ENCODE data around the gene C4A. TPM values are rescaled to one million over a fixed set of nuclear protein-coding genes. Genes with fewer than 3 reads are reported as not detected.
"Not testable (repeated sequence)": the region's sequence is repeated elsewhere in the genome, so short reads cannot be mapped to it uniquely, and the experiment has no call there.

C4A gene
- total and polyA plus RNA-seq, 10 of the 15 experiments (the other 5 are each of a cell fraction or from before 2014, with no cell fraction given): 0.13 to 5.4 (median 0.88) TPM; not detected in 1

DNA sequence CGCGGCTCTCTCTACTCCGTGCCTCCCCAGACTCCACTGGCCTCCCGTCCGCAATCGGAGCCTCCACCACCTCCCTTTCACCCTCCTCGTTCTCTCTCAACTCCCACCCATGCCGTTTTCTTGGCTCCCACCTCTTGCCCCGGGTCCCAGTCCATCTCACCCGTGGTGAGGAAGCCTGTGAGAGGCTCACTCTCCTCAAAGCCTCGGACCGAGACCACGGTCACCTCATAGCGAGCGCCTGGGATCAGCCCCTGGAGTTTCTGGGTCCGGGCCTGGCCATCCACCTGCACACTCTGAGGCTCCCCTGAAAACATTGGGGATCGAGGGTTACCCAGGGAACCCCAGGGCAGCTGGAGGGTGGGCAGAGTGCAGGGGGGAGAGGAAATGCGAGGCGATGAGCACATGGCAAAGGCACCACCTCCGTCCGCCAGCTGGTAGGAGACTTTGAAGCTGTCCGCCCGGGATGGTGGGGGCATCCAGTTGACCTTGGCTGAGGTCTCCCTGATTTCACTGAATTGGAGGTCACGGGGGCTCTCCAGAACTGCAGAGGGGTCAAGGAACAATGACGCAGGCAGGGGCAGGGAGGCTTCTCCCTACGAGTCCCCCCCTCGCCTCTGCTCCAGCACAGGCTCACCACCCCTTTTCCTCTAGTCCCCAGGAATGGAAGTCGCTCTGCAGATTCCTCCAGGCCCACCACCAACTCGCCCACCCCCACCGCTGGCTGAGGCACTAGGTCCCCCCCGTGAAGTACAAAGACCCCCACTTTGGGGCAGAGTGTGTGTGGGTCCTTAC, 61.9 kb downstream of the C4A start:
- SMC1A ChIA-PET (ENCODE audit: uncharacterized antibody, unreplicated experiment); DNase-seq (ENCODE audit: low read depth, low spot score); RAD21 ChIA-PET (ENCODE audit: unreplicated experiment); H3K27me3 ChIP-seq (replicated peaks in 1 of 2; ENCODE audit: control insufficient read depth in 2 of 2, insufficient read depth in 2 of 2, low read length in 1 of 2); H3K9me3 ChIP-seq (replicated peaks; ENCODE audit: control insufficient read depth, insufficient read depth, low read length); ATAC-seq; H4K20me1 ChIP-seq (ENCODE audit: control insufficient read depth, insufficient read depth); in situ Hi-C loops (cut with MboI); H3K4me1 ChIP-seq (ENCODE audit: control insufficient read depth, insufficient read depth, low read length); POLR2A ChIA-PET; H3K9ac ChIP-seq (ENCODE audit: control insufficient read depth, insufficient read depth, low read length); H3K27ac ChIP-seq (ENCODE audit: control insufficient read depth, insufficient read depth); H3K4me2 ChIP-seq (ENCODE audit: control insufficient read depth, insufficient read depth); H3K79me2 ChIP-seq (ENCODE audit: control insufficient read depth, insufficient read depth, low read length); FAIRE-seq; CTCF ChIA-PET; H2AFZ ChIP-seq (ENCODE audit: control insufficient read depth, low read depth, low read length); H3K36me3 ChIP-seq (ENCODE audit: control insufficient read depth in 2 of 2, insufficient read depth in 2 of 2, low read length in 1 of 2); BruUV-seq (replicated peaks); H3K4me3 ChIP-seq: not testable (repeated sequence)
- intact Hi-C loops (cut with micrococcal nuclease; ENCODE audit: unreplicated experiment): loop anchor here (10.0 kb wide), 1 partner anchor 111 kb away; the partner anchor contains the start of genes PPT2 and PRRT1
- WGBS (ENCODE audit: insufficient coverage, insufficient replicate concordance, low lambda C conversion rate, missing lambda C conversion rate): 34% methylated on average over 18 of the region's 31 CpGs

DNA sequence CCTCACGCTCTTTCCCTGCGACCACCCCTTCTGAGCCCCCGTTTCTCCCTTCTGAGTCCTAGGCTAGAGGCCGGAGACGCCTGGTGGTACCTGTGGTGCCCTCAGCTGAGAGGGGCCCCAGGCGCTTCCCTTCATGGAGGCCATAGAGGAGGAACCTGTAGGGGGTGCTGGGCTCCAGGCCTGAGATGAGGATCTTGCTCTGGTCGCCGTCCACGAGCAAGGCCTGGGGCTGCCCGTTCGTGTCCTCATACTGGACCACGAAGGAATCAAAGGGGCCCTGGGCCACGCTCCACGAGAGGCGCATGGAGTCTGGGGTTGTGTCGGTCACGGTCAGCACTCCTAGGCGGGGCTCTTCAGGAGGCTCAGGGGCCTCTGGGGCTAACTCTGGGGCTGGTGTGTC, 63.1 kb downstream of the C4A start:
- H2AFZ ChIP-seq (ENCODE audit: control insufficient read depth, low read depth, low read length); RAD21 ChIA-PET (ENCODE audit: unreplicated experiment); in situ Hi-C loops (cut with MboI); H3K36me3 ChIP-seq (ENCODE audit: control insufficient read depth in 2 of 2, insufficient read depth in 2 of 2, low read length in 1 of 2); FAIRE-seq; H3K27me3 ChIP-seq (replicated peaks in 1 of 2; ENCODE audit: control insufficient read depth in 2 of 2, insufficient read depth in 2 of 2, low read length in 1 of 2); H3K9ac ChIP-seq (ENCODE audit: control insufficient read depth, insufficient read depth, low read length); ATAC-seq; H3K4me3 ChIP-seq; SMC1A ChIA-PET (ENCODE audit: uncharacterized antibody, unreplicated experiment); H3K27ac ChIP-seq (ENCODE audit: control insufficient read depth, insufficient read depth); H4K20me1 ChIP-seq (ENCODE audit: control insufficient read depth, insufficient read depth); H3K4me2 ChIP-seq (ENCODE audit: control insufficient read depth, insufficient read depth); DNase-seq (ENCODE audit: low read depth, low spot score); H3K79me2 ChIP-seq (ENCODE audit: control insufficient read depth, insufficient read depth, low read length); CTCF ChIA-PET; H3K9me3 ChIP-seq (replicated peaks; ENCODE audit: control insufficient read depth, insufficient read depth, low read length); BruUV-seq (replicated peaks); H3K4me1 ChIP-seq (ENCODE audit: control insufficient read depth, insufficient read depth, low read length); POLR2A ChIA-PET: not testable (repeated sequence)
- WGBS (ENCODE audit: insufficient coverage, insufficient replicate concordance, low lambda C conversion rate, missing lambda C conversion rate): 18% methylated on average over 9 of the region's 18 CpGs
- intact Hi-C loops (cut with micrococcal nuclease; ENCODE audit: unreplicated experiment): loop anchor here (10.0 kb wide), 1 partner anchor 110 kb away; the partner anchor contains the start of genes PPT2 and PRRT1

All from GM12878 (cell line).